ENCODE measurements around the gene MATN3. TPM values are rescaled to one million over a fixed set of nuclear protein-coding genes. Genes with fewer than 3 reads are reported as not detected.
A peak's percentile ranks its signal among the peaks of the same experiment; 100 is the strongest.

The MATN3 gene
- total and polyA plus RNA-seq, 9 of the 15 experiments (the other 6 are each of a cell fraction or from before 2014, with no cell fraction given), result not detected

GRCh38 chr2:19955544-19956422 is 56.7 kb downstream of the MATN3 start (continued):
- peak in 1 of 2 experiments; percentile 8; a peak in 1 of 4 replicates for TF ChIP-seq NRF1 (conservative IDR thresholded peaks at IDR 0.05 in 1 of 2, IDR thresholded peaks at IDR 0.05 in 1 of 2)
- TF ChIP-seq STAT5A (IDR thresholded peaks at IDR 0.05; ENCODE audit: borderline replicate concordance, low read length), result 0 out of 2 replicates have a peak, but pooled peaks have one; percentile 22
- peak; percentile 87; the same call in 1 of the 2 replicates for TF ChIP-seq SMC3 (conservative IDR thresholded peaks at IDR 0.05; ENCODE audit: insufficient read depth, low read depth, low read length)
- TF ChIP-seq THRAP3 (IDR thresholded peaks at IDR 0.05; ENCODE audit: borderline replicate concordance), result no peak
- TF ChIP-seq MEIS2 (IDR thresholded peaks at IDR 0.05; ENCODE audit: partially characterized antibody), result peak; percentile 23
- TF ChIP-seq ZNF280B (CRISPR knock-in tag; IDR thresholded peaks at IDR 0.05), result no peak
- peak; percentile 58; the same call in 1 of the 2 replicates for TF ChIP-seq KLF16 (IDR thresholded peaks at IDR 0.05)
- no peak for TF ChIP-seq ZNF217 (CRISPR knock-in tag; IDR thresholded peaks at IDR 0.05)

GRCh38 chr2:19949071-19949470 is 63.4 kb downstream of the MATN3 start:
- no peak for FAIRE-seq
- no peak for TF ChIP-seq OTX1 (CRISPR knock-in tag; IDR thresholded peaks at IDR 0.05)
- no peak for TF ChIP-seq SREBF1 (IDR thresholded peaks at IDR 0.05; ENCODE audit: borderline replicate concordance, low read depth, low read length)
- TF ChIP-seq ZNF766 (CRISPR knock-in tag; conservative IDR thresholded peaks at IDR 0.05), result no peak
- no peak for TF ChIP-seq ELF2 (CRISPR knock-in tag; IDR thresholded peaks at IDR 0.05)
- TF ChIP-seq ZC3H4 (CRISPR knock-in tag; IDR thresholded peaks at IDR 0.05; ENCODE audit: borderline replicate concordance), result no peak
- TF ChIP-seq PHF21A (IDR thresholded peaks at IDR 0.05; ENCODE audit: borderline replicate concordance, low read depth), result no peak
- no peak for TF ChIP-seq POLR3A (IDR thresholded peaks at IDR 0.05; ENCODE audit: borderline replicate concordance, extremely low read depth, insufficient read depth, insufficient read length)
- TF ChIP-seq KDM2B (CRISPR knock-in tag; IDR thresholded peaks at IDR 0.05), result no peak
- TF ChIP-seq ZNF277 (CRISPR knock-in tag; IDR thresholded peaks at IDR 0.05; ENCODE audit: borderline replicate concordance), result no peak
- no peak for TF ChIP-seq E2F4 (CRISPR knock-in tag; IDR thresholded peaks at IDR 0.05; ENCODE audit: low read depth)

More at GRCh38 chr2:19949071-19949470, 63.4 kb downstream of the MATN3 start:
- ATAC-seq, result no peak
- no peak overlapping the region for H3K4me3 ChIP-seq
- H2AFZ ChIP-seq (ENCODE audit: low read depth, low read length), result no peak overlapping the region
- H3K27me3 ChIP-seq (ENCODE audit: control insufficient read depth in 2 of 2, insufficient read depth in 2 of 2, low read length in 2 of 2), result no peaks in the 10 kb centered on the region
- no peaks in the 10 kb centered on the region for H4K20me1 ChIP-seq (replicated peaks; ENCODE audit: control insufficient read depth, insufficient read depth, low read length)
- no TSS peak for BruUV-seq (replicated peaks)
- H3K4me2 ChIP-seq (ENCODE audit: insufficient read depth, low read length), result no peak overlapping the region
- H3K36me3 ChIP-seq (ENCODE audit: control insufficient read depth, insufficient read depth, low read length), result 0 out of 3 replicates have a peak, but pooled peaks cover 3% of the 10 kb centered on the region
- no peaks in the 10 kb centered on the region for H3K9me3 ChIP-seq (replicated peaks; ENCODE audit: control insufficient read depth, insufficient read depth, low read depth, low read length)
- ChIA-PET POLR2A (no interaction called here), CTCF (ENCODE audit: low intra/inter-chr PET ratio) (interaction anchor here (0.5 kb wide), 1 partner anchor 151 kb away, joined by 4 read pairs; no protein-coding TSS in a partner anchor)
- no peaks in the 10 kb centered on the region for H3K79me2 ChIP-seq (ENCODE audit: control insufficient read depth, insufficient read depth, low read length)
- no peak overlapping the region for H3K9ac ChIP-seq (ENCODE audit: insufficient read depth in 1 of 2, low read depth in 2 of 2, low read length in 2 of 2)
- intact Hi-C loops (cut with micrococcal nuclease) (no loop called here), in situ Hi-C loops (cut with MboI) (no loop called here)
- H3K9me1 ChIP-seq (ENCODE audit: control insufficient read depth, insufficient read depth, low read length), result no peaks in the 10 kb centered on the region
- no peak overlapping the region for H3K27ac ChIP-seq (ENCODE audit: extremely low read depth, low read depth, low read length)
- H3K4me1 ChIP-seq (replicated peaks in 1 of 2; ENCODE audit: control insufficient read depth in 2 of 2, insufficient read depth in 2 of 2, low read length in 2 of 2), result no peaks in the 10 kb centered on the region
- no peak for DNase-seq (ENCODE audit: extremely low read depth in 1 of 4, low spot score in 3 of 4)

All from K562 (cell line).